ENCODE data around the gene NTNG1.
"Not testable (repeated sequence)": the region's sequence is repeated elsewhere in the genome, so short reads cannot be mapped to it uniquely, and the experiment has no call there.

The NTNG1 gene

DNA sequence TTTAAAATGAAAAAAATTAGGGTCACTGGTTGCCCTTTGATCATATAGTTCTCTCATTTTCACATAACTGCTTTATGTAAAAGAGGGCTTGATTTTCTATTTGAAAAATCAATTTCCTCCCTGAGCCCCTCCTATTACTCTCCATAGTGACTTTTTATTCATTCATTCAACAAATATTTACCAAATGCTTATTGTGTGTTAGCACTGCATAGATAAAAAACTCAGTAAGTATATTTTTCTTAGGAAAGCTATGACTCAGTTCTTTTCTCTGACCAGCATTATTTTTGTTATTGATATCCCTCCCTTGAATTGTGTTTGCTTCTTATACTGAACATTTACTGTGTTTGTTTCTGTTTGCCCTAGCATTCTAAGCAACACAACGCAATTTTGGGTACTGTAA lies 59.8 kb downstream of the NTNG1 start:
- no peak for DNase-seq (ENCODE audit: low read depth)

DNA sequence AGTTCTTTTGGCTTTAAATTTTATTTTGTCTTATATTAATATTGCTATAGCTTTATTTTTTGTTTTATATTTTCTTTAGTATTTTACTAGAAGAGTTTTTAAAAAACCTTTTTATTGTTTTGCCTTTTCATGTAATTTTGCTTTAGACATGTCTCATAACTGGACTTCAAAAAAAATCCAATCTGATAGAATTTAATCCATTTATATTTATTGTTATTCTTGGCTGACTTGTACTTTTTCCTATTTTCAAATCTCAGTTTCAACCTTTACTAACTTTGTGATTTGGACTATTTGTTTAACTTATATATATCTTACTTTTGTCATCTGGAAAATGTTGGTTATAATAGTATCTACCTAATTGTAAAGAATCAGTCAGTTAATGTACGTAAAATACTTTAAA lies 61.2 kb downstream of the NTNG1 start:
- no peak for DNase-seq (ENCODE audit: low read depth)

DNA sequence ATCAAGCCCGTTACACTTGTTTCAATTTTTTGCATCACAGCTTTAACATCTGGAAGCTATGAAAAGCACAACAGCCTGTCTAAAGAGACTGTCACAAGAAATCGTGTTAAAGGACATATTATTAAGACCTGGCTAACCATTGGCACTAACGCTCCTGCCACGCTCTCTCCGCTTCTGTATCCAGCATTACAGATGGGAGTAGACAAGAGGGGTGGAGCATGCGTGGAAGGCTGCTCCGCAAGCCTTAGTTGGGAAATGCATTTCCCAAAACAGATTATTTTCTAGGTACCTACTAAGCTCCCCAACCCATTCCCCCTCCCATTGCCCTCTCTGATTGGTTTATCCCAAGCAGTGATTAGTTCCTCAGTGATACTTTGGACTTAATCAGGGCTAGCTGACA lies 72.4 kb downstream of the NTNG1 start:
- no peak for DNase-seq (ENCODE audit: low read depth)

DNA sequence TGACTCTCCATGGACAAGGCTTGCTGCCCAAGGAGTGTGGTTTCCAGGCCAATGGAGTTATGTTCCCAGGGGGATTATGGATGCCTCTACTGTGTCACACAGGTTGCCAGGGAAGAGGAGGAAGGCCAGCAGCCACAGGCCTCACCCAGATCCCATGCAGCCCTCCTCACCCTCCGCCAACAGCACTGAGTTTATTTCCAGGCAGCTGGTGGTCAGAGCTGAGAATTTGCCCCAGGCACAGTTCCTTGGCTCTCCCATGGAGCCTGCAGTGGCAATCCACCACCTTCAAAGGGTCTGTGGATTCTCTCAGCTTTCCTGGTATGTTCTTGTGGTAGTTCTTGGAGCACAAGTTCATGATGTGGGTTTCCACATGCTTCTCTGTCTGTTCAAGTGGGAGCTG lies 79.2 kb downstream of the NTNG1 start:
- DNase-seq (ENCODE audit: low read depth): no peak

DNA sequence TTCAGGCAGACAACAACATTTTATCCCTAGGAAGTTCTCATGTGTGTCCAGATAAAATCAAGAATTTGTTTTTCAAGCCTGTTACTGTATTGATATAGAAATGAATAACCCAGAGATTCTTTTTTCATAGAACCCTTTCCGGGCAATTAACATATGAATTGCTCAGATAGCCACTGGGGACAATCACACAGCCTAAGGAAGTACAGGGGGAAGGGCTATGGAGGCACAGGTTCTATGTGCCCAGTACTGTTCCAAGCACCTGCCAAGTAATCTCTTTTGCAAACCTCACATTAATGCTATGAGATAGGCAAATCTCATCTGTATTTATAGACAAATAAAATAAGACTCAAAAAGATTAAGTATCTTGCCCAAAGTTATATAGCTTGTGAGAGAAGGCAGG lies 84.9 kb downstream of the NTNG1 start:
- DNase-seq (ENCODE audit: low read depth): no peak

DNA sequence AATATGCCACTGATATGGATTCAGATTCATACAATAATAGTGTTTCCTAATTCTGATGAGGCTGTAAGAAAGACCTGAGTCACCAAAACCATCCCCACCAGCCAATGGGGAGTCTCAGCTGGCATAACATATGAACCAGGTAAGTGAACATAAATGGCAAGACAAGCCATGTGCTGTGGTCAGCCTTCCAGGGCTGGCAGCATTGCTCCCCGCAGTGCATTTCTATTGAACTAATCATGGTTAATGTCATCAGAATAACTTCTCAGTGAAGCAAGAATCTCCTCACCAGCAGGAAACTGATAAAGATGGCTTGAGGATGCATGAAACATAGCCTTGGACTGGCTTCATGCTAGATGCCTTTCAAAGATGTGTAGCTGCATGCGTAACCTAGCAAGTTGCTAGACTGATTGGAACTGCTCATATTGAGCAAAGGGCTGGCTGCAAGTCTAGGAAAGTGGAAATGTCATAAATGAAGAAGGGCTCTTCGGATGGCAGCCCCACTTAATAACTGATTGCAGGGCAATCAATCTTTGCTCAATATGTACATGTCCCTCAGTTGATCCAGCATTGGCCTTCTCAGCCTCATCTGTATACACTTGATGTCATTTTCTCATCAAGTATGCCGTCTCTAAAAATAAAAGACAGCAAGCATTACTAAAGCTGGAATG lies 88.0 kb downstream of the NTNG1 start:
- peak; percentile 73 for DNase-seq (ENCODE audit: low read depth)

DNA sequence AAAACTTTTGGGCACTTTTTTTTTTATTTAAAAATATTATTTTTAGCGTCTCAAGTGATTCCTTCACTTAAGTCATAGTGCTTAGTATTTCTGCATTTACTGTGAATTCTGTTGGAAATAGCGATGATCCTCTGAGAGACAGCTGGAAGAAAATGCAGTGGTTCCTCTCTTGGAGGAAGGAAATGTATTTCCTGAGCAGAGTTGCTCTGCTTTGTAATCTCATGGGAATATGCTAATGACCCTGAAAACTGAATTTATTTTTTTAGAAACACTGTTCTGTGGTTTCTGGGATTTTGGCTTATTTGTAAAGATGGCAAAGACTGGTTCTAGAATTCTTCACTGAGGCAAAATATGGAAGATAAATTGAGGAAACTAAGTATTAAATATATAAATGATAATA lies 88.9 kb downstream of the NTNG1 start:
- no peak for DNase-seq (ENCODE audit: low read depth)

DNA sequence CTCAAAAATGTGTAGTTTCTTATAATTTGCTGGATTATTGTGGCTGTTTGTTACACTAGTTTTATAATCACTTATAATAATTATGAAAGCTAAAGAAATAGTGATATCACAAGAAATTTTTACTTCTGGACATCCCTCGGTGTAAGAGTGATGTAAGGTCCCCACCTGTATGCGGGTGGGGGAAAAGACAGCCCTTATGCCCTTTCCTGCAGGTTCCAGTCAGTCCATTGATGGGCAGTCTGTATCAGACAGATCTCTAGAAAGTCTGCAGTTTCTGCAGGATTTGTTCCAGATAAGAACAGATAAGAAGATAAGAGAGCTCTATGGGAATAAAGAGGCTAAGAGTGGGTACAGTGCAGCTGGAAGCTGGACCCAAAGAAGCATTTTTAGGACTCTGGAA lies 89.3 kb downstream of the NTNG1 start:
- no peak for DNase-seq (ENCODE audit: low read depth)

DNA sequence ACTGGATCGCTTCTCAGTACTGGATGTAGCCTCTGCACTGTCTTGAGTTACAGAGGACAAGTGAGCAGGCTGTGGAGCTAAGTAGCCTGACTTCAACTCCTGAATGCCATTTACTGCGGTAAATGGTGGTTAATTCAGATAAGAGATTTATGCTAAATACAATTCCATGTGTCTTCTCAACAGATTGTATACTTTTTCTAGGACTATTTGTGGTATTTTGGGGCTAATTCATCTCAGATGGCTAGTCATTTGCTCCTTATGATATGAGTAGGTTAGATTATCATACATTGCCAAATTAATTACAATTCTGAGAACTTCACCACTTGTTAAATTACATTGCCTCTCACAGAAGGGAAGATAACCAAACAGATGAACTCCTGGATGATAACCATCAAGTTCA lies 90.5 kb downstream of the NTNG1 start:
- DNase-seq (ENCODE audit: low read depth): no peak

DNA sequence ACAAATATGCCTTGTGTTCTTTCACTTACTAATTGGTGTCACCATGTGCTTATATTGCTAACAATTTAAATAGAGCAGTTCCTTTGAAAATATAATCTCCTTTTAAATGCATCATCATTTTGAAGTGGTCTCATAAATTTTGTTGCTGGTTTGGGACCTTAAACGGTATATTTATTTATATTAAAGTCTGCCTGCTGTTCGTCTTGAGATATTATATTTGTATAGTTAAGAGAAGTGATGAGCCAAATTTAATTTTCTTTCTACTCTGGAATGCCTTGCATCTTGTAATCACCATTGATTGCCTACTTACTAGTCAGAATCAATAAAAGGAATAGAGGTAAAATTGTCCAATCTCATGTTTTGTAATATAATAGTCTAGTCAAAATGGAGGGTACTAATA lies 91.6 kb downstream of the NTNG1 start:
- no peak for DNase-seq (ENCODE audit: low read depth)

DNA sequence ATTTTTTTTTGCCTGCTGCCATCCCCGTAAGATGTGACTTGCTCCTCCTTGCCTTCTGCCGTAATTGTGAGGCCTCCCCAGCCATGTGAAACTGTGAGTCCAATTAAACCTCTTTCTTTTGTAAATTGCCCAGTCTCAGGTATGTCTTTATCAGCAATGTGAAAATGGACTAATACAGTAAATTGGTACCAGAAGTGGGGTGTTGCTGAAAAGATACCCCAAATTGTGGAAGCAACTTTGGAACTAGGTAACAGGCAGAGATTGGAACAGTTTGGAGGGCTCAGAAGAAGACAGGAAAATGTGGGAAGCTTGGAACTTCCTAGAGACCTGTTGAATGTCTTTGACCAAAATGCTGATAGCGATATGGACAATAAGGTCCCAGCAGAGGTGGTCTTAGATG lies 95.9 kb downstream of the NTNG1 start:
- not testable (repeated sequence) for DNase-seq (ENCODE audit: low read depth)

DNA sequence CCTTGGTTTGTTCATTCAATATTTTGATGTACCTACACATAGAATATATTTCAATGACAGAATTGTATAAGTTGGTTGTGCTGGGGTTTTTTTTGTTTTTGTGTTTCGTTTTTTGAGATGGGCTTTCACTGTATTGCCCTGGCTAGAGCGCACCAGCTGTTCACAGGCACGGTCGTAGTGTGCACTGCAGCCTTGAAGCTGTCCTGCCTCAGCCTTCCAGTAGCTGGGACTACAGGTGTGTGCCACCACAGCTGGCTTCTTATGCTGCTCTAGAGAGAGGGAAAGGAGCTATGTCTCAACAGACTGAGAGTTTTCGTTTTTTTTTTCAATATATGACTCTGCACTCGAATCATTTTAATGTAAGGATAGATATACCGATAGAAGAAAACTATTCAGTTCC lies 102.6 kb downstream of the NTNG1 start:
- DNase-seq (ENCODE audit: low read depth): no peak

DNA sequence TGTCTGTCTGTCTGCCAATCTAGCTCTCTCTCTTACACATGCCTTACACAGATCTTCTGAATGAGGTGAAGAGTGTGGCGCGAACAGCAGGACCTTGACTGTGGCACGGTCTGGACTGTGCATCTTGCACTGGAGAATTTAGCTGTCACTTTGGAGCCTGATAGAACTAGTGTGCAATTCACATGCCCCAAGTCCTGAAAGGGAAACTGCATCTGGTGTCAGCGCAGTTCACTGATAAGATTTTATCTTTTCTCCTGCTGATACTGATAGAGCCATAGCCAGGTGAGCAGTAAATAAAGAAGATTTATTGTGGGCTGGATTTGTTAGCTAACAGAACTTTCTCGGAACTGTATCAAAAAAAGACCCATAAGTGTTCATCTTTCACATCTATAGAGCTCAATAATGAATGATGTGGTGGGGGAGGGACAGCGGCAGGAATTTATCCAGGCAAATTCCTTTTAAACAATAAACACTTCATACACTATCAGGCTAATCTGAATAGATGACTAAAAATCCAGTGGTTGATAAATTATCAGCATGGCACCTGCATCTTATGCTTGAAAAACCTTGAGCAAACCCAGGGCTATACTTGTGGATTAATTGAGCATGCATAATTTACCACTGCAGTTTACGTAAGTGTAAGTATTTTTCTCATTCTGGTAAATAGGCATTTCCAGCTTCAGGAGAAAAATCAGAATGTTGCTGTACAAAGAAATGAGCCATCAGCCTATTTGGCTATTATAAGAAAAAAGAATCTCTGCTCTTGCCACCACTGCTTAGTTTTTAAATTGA lies 104.1 kb downstream of the NTNG1 start:
- DNase-seq (ENCODE audit: low read depth): no peak

DNA sequence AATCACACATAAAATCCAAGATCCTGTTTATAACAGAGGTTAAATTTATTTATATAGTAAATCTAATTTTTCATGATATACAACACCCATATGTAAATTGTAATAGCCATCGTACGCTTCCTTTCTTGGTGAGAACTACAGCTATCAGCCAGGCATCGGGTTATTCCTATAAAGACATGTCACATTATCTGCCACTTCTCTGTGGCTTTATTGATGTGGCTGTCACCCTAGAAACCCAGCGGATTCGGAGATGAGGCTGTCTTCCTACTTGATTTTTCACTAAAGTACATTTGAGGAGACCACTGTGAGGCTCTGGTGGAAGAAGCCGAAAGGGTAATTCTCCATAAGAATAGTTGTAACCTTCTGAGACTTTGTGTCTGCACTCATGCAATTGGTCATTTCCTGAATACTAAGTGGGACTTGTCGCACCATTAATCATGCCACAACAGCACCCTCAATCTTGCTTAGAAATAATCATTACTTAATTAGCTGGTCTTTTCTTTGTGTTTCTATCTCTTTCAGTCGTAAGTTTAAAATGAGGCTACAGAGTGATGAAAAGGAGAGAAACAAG lies 106.0 kb downstream of the NTNG1 start:
- DNase-seq (ENCODE audit: low read depth): no peak

DNA sequence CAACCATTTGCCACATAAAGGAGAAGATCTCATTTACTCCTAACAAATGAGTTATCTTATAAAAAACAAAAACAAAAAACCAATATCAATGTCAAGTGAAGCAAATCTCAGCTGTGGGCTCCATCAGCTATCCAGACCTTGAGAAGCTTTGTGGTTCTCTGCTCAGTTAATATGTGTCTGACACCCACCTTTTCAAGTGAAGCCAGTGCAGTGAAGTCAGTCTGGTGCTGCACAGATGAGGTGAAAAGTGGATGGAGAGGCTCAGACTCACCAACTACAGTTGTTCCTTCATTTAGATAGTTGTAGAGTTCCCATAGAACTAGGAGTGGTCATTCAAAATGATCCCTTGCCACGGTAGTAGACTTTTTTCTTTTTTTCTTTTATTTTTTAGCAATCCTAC lies 106.8 kb downstream of the NTNG1 start:
- no peak for DNase-seq (ENCODE audit: low read depth)

DNA sequence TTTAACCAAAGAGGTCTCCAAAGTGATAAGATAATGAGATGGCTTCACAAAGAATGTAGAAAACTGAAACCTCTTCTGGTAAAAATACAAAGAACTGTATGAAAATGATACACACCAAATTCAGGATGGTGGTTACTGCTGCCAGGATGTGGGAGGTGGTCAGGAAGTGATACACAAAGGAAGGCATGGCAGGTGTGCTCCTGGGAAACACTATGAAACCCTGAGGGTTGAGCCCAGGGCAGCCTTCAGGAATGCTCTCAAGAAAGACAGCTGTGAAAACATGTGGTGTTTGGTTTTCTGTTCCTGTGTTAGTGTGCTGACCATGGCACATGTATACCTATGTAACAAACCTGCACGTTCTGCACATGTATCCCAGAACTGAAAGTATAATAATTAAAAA lies 109.3 kb downstream of the NTNG1 start:
- DNase-seq (ENCODE audit: low read depth): no peak

DNA sequence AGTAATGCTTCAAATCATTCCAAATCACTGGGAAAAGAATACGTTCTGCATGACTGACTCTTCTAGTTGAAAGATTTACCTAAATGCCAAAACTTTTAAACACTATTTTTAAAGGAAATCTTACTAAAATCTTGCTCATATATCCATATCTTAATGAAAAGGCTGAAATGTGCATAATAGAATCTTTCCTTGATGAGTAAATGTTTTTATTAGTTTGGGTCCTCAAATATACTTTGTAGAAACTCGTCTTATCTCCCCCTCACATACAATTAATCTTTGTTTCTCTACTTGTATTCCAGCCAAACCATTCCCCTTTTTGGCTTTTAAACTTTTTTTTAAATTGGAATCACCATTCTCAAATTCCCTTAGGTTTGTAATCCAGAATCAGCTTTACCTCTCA lies 110.2 kb downstream of the NTNG1 start:
- no peak for DNase-seq (ENCODE audit: low read depth)

DNA sequence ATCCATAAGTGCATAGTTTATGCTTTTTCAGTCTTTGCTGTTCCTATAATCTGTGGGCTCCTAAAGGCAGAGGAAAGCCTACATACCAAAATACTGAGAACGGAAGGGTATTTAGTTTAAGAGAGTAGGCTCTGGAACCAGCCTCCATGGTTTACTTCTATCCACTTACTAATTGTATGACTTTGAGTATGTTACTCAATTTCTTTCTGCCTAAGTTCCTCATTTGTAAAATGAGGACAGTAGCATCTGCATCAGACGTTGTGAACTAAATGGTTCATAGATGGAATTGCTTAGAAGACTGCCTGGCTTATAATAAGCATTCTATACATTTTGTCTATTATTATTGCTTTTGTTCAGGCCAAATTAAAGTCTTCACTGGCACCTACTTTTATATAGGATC lies 111.0 kb downstream of the NTNG1 start:
- no peak for DNase-seq (ENCODE audit: low read depth)

DNA sequence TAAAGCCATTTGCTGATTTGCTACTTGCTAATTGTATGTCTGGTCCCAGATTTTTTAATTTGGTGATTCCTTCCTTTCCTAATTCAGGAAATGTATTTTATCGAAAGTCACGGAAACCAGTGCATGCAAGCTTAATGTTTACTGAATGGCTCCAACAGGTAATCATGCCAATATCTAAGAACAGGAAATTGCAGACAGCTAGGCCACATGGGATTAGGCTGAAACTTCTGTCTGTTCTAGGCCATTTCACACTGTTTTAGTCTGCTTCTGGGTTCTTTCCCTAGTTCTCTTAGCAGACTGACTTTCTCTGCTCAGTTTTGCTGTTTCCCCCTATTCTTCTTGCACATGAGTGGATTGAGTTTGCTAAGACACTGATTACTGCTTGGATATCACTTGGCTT lies 111.4 kb downstream of the NTNG1 start:
- no peak for DNase-seq (ENCODE audit: low read depth)

DNA sequence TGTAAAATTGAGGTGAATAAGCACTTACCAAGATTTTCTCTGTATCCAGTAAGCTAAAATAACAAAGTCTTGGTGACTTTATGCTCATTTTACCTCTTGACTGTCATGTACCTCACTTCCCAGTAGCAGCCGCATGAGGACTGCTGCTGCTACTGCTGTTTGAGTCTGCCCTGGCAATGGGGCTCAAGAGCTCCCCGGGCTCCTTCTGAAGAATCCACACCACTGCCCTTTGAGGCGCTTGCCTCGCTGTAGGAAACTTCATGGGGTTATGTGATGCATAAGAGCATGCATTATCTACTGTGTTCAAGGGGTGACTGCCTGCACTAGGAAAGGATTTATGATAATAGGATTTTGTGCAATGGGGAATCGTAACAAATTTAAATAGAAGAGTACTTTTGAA lies 113.5 kb downstream of the NTNG1 start:
- no peak for DNase-seq (ENCODE audit: low read depth)

DNA sequence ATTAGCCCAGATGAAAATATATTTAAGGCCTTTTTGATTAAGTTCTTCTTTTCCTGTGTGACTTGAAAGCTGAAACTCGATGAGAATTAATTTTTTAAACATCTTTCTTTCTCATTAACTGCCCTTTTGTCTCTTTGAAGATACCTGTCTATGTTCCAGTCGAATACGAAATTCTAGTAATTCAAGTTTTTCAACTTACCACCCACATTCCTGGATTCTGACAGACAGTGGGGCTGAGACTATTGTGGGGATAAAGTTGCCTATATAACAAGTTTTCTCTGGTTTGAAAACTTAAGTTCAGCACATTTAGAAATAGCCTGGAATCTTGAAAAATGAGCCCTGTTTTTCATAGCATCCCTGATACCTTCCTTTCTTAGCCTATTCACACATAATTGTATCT lies 114.6 kb downstream of the NTNG1 start:
- no peak for DNase-seq (ENCODE audit: low read depth)

DNA sequence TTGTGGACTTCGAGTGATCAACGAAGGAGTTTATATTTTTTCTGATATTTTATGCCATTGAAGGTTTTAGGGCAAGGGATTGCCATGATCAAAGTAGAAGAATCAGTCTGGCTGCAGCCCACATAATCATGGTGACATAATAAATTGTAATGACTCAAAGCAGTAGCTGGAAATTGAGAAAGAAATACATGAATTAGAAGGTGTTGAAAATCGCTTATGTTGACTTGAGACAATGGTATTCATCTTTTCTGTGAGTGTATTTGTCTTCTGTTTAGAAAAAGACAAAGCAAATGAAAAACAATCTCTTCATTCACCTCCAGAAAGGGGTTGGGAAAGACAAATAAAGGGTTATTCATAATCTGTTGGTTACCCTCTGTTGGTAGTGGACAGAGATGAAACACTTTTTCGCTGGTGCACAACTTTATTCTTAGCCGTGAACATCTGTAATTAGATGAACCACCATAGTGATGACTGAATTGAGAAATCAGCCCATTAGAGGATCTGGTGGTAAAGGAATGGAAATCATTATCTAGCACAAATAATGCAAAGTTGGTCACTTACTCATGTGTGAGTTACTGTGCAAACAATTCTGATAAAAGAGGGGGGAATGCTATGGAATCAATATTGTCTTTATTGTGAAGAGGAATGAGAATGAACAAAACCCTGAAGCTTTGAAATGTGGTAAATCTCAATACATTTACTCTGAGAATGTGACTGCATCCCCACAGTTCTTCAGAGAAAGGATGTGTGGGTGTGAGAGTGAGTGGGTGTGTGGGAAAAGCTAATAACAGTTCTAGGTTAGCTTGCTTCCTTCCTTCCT lies 121.8 kb downstream of the NTNG1 start:
- DNase-seq (ENCODE audit: low read depth): peak; percentile 63
